ENCODE data around the gene SAMD10.

- TF ChIP-seq SIN3A (IDR thresholded peaks at IDR 0.05; ENCODE audit: borderline replicate concordance, insufficient read depth, low read depth, low read length) = no peak
- TF ChIP-seq, protein P1, sequence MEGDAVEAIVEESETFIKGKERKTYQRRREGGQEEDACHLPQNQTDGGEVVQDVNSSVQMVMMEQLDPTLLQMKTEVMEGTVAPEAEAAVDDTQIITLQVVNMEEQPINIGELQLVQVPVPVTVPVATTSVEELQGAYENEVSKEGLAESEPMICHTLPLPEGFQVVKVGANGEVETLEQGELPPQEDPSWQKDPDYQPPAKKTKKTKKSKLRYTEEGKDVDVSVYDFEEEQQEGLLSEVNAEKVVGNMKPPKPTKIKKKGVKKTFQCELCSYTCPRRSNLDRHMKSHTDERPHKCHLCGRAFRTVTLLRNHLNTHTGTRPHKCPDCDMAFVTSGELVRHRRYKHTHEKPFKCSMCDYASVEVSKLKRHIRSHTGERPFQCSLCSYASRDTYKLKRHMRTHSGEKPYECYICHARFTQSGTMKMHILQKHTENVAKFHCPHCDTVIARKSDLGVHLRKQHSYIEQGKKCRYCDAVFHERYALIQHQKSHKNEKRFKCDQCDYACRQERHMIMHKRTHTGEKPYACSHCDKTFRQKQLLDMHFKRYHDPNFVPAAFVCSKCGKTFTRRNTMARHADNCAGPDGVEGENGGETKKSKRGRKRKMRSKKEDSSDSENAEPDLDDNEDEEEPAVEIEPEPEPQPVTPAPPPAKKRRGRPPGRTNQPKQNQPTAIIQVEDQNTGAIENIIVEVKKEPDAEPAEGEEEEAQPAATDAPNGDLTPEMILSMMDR (IDR thresholded peaks at IDR 0.05) = no peak
- TF ChIP-seq REST (IDR thresholded peaks at IDR 0.05; ENCODE audit: insufficient read depth in 1 of 2, low read depth in 2 of 2, low read length in 1 of 2) = no peak
- TF ChIP-seq POLR2AphosphoS5 (IDR thresholded peaks at IDR 0.05; ENCODE audit: low read depth, low read length) = no peak
- TF ChIP-seq TCF7L2 (IDR thresholded peaks at IDR 0.05; ENCODE audit: low read depth, low read length) = no peak
Measured at GRCh38 chr20:63929071-63929470, 50.4 kb downstream of the SAMD10 start.
